Kidney epithelial cell (primary cell): ENCODE results near the gene DHPS. TPM values are rescaled to one million over a fixed set of nuclear protein-coding genes. Genes with fewer than 3 reads are reported as not detected.
"Not testable (repeated sequence)": the region's sequence is repeated elsewhere in the genome, so short reads cannot be mapped to it uniquely, and the experiment has no call there.

Experiments used
- DNase-seq: peaks from one replicate; pipeline ENCODE4 v3.0.0-alpha.2; 2010; ENCODE audit warnings: low read depth
- H3K27me3 ChIP-seq: 2 replicates; pipeline ENCODE4 v1.6.0; 2011; ENCODE audit warnings: low read length; ENCODE audit not compliant: control insufficient read depth, insufficient read depth
- H3K36me3 ChIP-seq: 2 replicates; pipeline ENCODE4 v1.5.1; 2011; ENCODE audit warnings: low read length; ENCODE audit not compliant: control insufficient read depth, insufficient read depth
- H3K4me3 ChIP-seq: 2 replicates; pipeline ENCODE4 v1.5.1; 2011; ENCODE audit warnings: low read depth, mild to moderate bottlenecking, control low read depth, low read length
- CTCF ChIP-seq: IDR thresholded peaks from 2 replicates; pipeline ENCODE4 v1.5.1; 2011; ENCODE audit warnings: mild to moderate bottlenecking, moderate library complexity, low read length, control low read depth, inconsistent platforms; ENCODE audit not compliant: insufficient read depth, poor library complexity, severe bottlenecking
- total RNA-seq: library from RNA; depleted of rRNA; stranded (reverse); fragments of >200 nt; gene quantifications from 2 replicates; pipeline ENCODE4 v1.2.3, GENCODE V29; 2015

The DHPS gene
- total RNA-seq, 1 donor from 2014 or later = 127 TPM

- DNase-seq = no peak
- Histone ChIP-seq H3K4me3 (peak overlapping the region; percentile 22), H3K27me3 (no peaks in the 10 kb centered on the region), H3K36me3 (no peaks in the 10 kb centered on the region)
- TF ChIP-seq CTCF = peak; percentile 44
These were observed 33.6 kb downstream of the DHPS start for GRCh38 chr19:12648088-12648487.

- no peak for TF ChIP-seq CTCF
- Histone ChIP-seq H3K36me3 (no peaks in the 10 kb centered on the region), H3K4me3 (peak overlapping the region; percentile 22), H3K27me3 (no peaks in the 10 kb centered on the region)
- DNase-seq = no peak
These were observed 34.1 kb downstream of the DHPS start for GRCh38 chr19:12647490-12648071.

GRCh38 chr19:12647047-12647446 is 34.6 kb downstream of the DHPS start:
- no peak for DNase-seq
- Histone ChIP-seq H3K36me3 (no peaks in the 10 kb centered on the region), H3K27me3 (no peaks in the 10 kb centered on the region), H3K4me3 (no peak overlapping the region)
- TF ChIP-seq CTCF = no peak

- Histone ChIP-seq H3K36me3 (no peaks in the 10 kb centered on the region), H3K27me3 (no peaks in the 10 kb centered on the region), H3K4me3 (no peak overlapping the region)
- no peak for TF ChIP-seq CTCF
- no peak for DNase-seq
These were observed 35.1 kb downstream of the DHPS start for GRCh38 chr19:12646551-12646950.

GRCh38 chr19:12643716-12644115 is 38.0 kb downstream of the DHPS start:
- not testable (repeated sequence) for H3K27me3 ChIP-seq, DNase-seq, H3K4me3 ChIP-seq, H3K36me3 ChIP-seq

GRCh38 chr19:12642506-12642905 is 39.2 kb downstream of the DHPS start:
- DNase-seq = no peak
- Histone ChIP-seq H3K4me3 (no peak overlapping the region), H3K36me3 (no peaks in the 10 kb centered on the region), H3K27me3 (no peaks in the 10 kb centered on the region)
- TF ChIP-seq CTCF = no peak

GRCh38 chr19:12641456-12641855 is 40.2 kb downstream of the DHPS start:
- no peak for TF ChIP-seq CTCF
- no peak overlapping the region for H3K4me3 ChIP-seq
- DNase-seq = no peak
- no peaks in the 10 kb centered on the region for H3K36me3 ChIP-seq
- no peaks in the 10 kb centered on the region for H3K27me3 ChIP-seq
